Suppressor macrophage treated with lipopolysaccharide for 4 hours (primary cell): ENCODE results near the gene TMED3.
A peak's percentile ranks its signal among the peaks of the same experiment; 100 is the strongest.
"Not testable (repeated sequence)": the region's sequence is repeated elsewhere in the genome, so short reads cannot be mapped to it uniquely, and the experiment has no call there.

ENCODE experiments used
- DNase-seq: peaks from one replicate; pipeline ENCODE4 v3.0.0-alpha.2; 2020

TMED3 gene

GRCh38 chr15:79319973-79320372 lies 9.1 kb downstream of the TMED3 start:
- not testable (repeated sequence) for DNase-seq

- DNase-seq, result no peak
Measured at GRCh38 chr15:79321876-79322275, 11.0 kb downstream of the TMED3 start.

GRCh38 chr15:79322306-79322705 lies 11.4 kb downstream of the TMED3 start:
- DNase-seq, result no peak

GRCh38 chr15:79322945-79323344 lies 12.0 kb downstream of the TMED3 start:
- DNase-seq, result no peak

- peak; percentile 74 for DNase-seq
Measured at GRCh38 chr15:79329171-79329611, 18.3 kb downstream of the TMED3 start.

- DNase-seq, result no peak
Measured at GRCh38 chr15:79332824-79333510, 22.1 kb downstream of the TMED3 start.

GRCh38 chr15:79337591-79337990 lies 26.7 kb downstream of the TMED3 start:
- no peak for DNase-seq

GRCh38 chr15:79339588-79340314 lies 28.8 kb downstream of the TMED3 start:
- DNase-seq, result peak; percentile 65

- no peak for DNase-seq
Measured at GRCh38 chr15:79340315-79340602, 29.3 kb downstream of the TMED3 start.

GRCh38 chr15:79341396-79341795 lies 30.5 kb downstream of the TMED3 start:
- no peak for DNase-seq

GRCh38 chr15:79349525-79349924 lies 38.6 kb downstream of the TMED3 start:
- DNase-seq, result no peak

- DNase-seq, result peak; percentile 16
Measured at GRCh38 chr15:79352206-79352605, 41.3 kb downstream of the TMED3 start.

GRCh38 chr15:79357566-79357965 lies 46.7 kb downstream of the TMED3 start:
- DNase-seq, result peak; percentile 49

GRCh38 chr15:79358069-79358468 lies 47.2 kb downstream of the TMED3 start:
- no peak for DNase-seq

- no peak for DNase-seq
Measured at GRCh38 chr15:79364571-79365240, 53.8 kb downstream of the TMED3 start.

- no peak for DNase-seq
Measured at GRCh38 chr15:79365765-79366164, 54.9 kb downstream of the TMED3 start.

GRCh38 chr15:79366691-79367090 lies 55.8 kb downstream of the TMED3 start:
- no peak for DNase-seq

- peak; percentile 7 for DNase-seq
Measured at GRCh38 chr15:79370716-79371115, 59.8 kb downstream of the TMED3 start.

- no peak for DNase-seq
Measured at GRCh38 chr15:79371591-79371990, 60.7 kb downstream of the TMED3 start.

- no peak for DNase-seq
Measured at GRCh38 chr15:79372428-79372827, 61.5 kb downstream of the TMED3 start.
